ENCODE data around the gene RNF183. TPM values are rescaled to one million over a fixed set of nuclear protein-coding genes. Genes with fewer than 3 reads are reported as not detected.

RNF183 gene
- total RNA-seq, 1 donor from 2014 or later = not detected

DNA sequence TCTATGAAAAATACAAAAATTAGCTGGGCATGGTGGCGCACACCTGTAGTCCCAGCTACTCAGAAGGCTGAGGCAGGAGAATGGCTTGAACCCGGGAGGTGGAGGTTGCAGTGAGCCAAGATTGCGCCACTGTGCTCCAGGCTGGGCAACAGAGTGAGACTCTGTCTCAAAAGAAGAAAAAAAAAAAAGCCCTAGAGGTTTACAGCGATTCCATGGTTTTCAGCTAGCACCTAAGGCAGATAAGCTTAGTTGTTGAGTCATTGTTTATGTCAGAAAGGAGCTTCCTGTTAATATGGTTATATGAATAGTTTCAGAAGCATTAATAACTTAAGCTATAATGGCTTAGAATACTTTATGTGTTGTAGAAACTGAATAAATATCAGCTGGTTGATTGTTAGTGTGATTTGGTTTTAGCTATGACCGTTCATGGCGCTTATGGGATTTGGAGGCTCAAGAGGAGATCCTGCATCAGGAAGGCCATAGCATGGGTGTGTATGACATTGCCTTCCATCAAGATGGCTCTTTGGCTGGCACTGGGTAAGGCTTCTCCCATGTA, 13.0 kb downstream of the RNF183 start:
- no peak overlapping the region for H3K4me3 Mint-ChIP-seq

DNA sequence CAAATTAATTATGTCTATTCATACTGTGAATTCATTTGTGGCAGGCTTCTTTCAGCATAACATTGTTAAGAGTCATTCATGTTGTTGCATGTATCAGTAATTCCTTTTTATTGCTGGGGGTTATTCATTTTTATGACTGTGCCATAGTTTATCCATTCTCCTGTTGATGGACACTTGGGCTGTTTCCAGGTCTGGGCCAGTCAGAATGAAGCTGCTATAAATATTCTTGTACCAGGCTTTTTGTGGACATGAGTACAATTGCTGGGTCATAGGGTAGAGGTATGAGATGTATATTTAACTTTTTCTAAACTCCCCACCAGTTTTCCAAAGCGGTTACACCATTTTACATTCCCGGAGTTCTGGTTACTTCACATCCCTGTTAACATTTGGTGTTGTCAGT, 14.1 kb downstream of the RNF183 start:
- no peak overlapping the region for H3K4me3 Mint-ChIP-seq
- H3K4me1 Mint-ChIP-seq = no peaks in the 10 kb centered on the region
- no peaks in the 10 kb centered on the region for H3K9me3 Mint-ChIP-seq
- TF ChIP-seq, protein P1, sequence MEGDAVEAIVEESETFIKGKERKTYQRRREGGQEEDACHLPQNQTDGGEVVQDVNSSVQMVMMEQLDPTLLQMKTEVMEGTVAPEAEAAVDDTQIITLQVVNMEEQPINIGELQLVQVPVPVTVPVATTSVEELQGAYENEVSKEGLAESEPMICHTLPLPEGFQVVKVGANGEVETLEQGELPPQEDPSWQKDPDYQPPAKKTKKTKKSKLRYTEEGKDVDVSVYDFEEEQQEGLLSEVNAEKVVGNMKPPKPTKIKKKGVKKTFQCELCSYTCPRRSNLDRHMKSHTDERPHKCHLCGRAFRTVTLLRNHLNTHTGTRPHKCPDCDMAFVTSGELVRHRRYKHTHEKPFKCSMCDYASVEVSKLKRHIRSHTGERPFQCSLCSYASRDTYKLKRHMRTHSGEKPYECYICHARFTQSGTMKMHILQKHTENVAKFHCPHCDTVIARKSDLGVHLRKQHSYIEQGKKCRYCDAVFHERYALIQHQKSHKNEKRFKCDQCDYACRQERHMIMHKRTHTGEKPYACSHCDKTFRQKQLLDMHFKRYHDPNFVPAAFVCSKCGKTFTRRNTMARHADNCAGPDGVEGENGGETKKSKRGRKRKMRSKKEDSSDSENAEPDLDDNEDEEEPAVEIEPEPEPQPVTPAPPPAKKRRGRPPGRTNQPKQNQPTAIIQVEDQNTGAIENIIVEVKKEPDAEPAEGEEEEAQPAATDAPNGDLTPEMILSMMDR (conservative IDR thresholded peaks at IDR 0.05) = no peak
- no peaks in the 10 kb centered on the region for H3K27me3 Mint-ChIP-seq (ENCODE audit: low read depth)
- DNase-seq (ENCODE audit: low read depth, low spot score) = no peak
- H3K27ac Mint-ChIP-seq (ENCODE audit: unreplicated experiment) = no peak overlapping the region
- H3K36me3 Mint-ChIP-seq (ENCODE audit: low read depth) = peaks cover 18% of the 10 kb centered on the region

More for the DNA sequence above, 13.0 kb downstream of the RNF183 start:
- Mint-ChIP-seq H3K9me3 (no peaks in the 10 kb centered on the region), H3K36me3 (ENCODE audit: low read depth) (peaks cover 13% of the 10 kb centered on the region), H3K4me1 (no peaks in the 10 kb centered on the region), H3K27me3 (ENCODE audit: low read depth) (no peaks in the 10 kb centered on the region), H3K27ac (ENCODE audit: unreplicated experiment) (no peak overlapping the region)
- TF ChIP-seq, protein P1 (conservative IDR thresholded peaks at IDR 0.05) = no peak
- DNase-seq (ENCODE audit: low read depth, low spot score) = no peak

DNA sequence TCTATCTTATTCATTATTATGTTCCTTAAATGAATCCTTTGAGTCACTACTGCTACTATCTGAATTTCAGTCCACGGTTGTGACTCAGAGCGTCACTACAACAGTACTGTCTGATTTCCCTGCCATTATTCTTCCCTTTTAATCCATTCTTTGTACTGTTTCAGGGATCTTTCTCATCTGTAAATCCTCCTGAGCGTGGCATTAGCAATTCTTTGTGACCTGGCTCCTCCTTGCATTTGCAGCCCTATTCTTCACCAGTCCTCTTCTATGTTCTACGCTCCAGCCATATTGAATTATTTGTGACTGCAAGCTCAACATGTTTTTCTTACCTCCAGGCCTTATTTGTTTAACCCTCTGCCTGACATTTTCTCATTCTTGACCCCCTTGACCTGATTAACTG, 21.8 kb downstream of the RNF183 start:
- H3K27ac Mint-ChIP-seq (ENCODE audit: unreplicated experiment) = no peak overlapping the region
- no peaks in the 10 kb centered on the region for H3K9me3 Mint-ChIP-seq
- peaks cover 7% of the 10 kb centered on the region for H3K4me1 Mint-ChIP-seq
- no peaks in the 10 kb centered on the region for H3K27me3 Mint-ChIP-seq (ENCODE audit: low read depth)
- no peak overlapping the region for H3K4me3 Mint-ChIP-seq
- DNase-seq (ENCODE audit: low read depth, low spot score) = no peak
- peaks cover 19% of the 10 kb centered on the region for H3K36me3 Mint-ChIP-seq (ENCODE audit: low read depth)
- TF ChIP-seq, protein P1 (conservative IDR thresholded peaks at IDR 0.05) = no peak

DNA sequence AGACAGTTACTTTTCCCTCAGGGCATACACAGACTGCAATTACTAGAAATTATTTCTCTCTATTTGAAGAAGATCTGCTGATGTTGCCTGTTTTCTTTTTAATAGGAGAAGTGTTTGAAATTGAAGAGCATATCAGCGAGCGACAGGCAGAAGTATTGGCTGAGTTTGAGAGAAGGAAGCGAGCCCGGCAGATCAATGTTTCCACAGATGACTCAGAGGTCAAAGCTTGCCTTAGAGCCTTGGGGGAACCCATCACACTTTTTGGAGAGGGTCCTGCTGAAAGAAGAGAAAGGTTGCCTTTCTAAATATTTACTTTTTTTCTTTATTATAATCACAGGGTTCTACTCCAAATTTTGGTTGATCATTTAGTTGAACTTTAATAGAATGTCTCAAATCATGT, 24.3 kb downstream of the RNF183 start:
- Mint-ChIP-seq H3K4me1 (peaks cover 7% of the 10 kb centered on the region), H3K9me3 (no peaks in the 10 kb centered on the region), H3K36me3 (ENCODE audit: low read depth) (peaks cover 14% of the 10 kb centered on the region), H3K27me3 (ENCODE audit: low read depth) (no peaks in the 10 kb centered on the region), H3K27ac (ENCODE audit: unreplicated experiment) (no peak overlapping the region), H3K4me3 (peak overlapping the region; percentile 54)
- DNase-seq (ENCODE audit: low read depth, low spot score) = no peak
- TF ChIP-seq, protein P1 (conservative IDR thresholded peaks at IDR 0.05) = no peak

DNA sequence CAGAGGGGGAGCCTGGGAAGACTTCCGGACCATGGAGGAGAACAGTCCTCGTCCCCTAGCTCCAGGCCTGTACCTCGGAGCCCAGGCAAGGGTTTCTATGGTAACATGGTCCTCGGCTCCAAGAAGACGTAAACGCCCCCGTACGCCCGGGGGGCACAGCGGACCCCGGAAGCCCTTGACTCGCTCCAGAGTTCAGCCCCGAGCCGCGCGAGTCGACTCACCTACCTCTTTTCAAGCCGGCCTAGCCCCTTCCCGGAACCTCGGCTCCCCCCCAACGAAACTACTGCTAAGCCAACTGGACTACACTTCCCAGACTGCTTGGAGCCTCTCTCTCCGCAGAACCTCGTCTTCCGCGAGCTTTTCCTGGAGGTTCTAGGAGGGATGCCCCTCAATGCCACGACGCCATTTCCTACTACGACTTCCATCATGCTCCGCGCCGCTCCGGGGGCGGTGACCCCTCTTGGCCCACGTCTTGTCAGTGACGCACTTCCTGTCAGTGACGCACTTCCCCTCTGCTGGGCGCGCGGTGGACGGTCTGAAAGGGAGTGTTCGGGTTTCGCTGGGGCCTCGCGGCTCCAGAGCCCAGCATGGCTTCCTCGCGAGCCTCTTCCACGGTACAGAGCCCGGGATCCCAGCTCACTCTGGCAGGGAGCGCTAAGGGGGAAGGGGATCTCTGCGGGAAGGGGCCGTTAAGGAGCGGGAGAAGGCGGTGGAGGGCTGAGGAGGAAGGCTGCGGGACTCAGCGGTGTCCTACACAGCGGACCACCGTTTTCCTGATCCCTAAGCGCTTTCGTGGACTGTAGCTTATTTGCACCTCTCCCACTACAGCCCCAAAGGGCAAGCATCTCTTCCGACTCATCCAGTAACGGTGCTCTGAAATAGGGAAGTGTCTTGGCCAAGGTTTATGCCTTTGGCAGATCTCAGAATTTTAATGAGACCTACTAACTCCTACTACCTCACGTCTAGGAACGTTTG, 27.7 kb downstream of the RNF183 start, which contains the start of the genes CDC26 and PRPF4:
CDC26 (minus strand) TSS at position 416 of the 975 bp plus-strand sequence. CDS start 3,065 bp downstream, outside the sequence.
PRPF4 (plus strand) TSS at position 502 of the 975 bp plus-strand sequence; CDS start at position 588, 86 bp downstream.
- TF ChIP-seq, protein P1 (conservative IDR thresholded peaks at IDR 0.05) = no peak
- Mint-ChIP-seq H3K36me3 (ENCODE audit: low read depth) (peaks cover 9% of the 10 kb centered on the region), H3K4me1 (peaks cover 7% of the 10 kb centered on the region), H3K27me3 (ENCODE audit: low read depth) (no peaks in the 10 kb centered on the region), H3K4me3 (no peak within 1 kb of the TSS), H3K9me3 (no peaks in the 10 kb centered on the region), H3K27ac (ENCODE audit: unreplicated experiment) (no peak within 1 kb of the TSS)
- peak; percentile 91 for DNase-seq (ENCODE audit: low read depth, low spot score)
